Peyer's patch (tissue), 4 donors: ENCODE data around the gene PSD.

Experiments used
- POLR2A ChIP-seq, 2 donors: fragments of 450-650 bp; IDR thresholded peaks; one replicate each; pipeline ENCODE4 v1.5.1; 2017; ENCODE audit warnings: antibody characterized with exemption in 2 of 2, mild to moderate bottlenecking in 2 of 2, moderate library complexity in 2 of 2
- TF ChIP-seq, protein P1 (sequence below), 6 experiments: fragments of 450-650 bp in 4 of 6; fragments of 200-600 bp in 2 of 6; sonication (generic) in 1 of 6; IDR thresholded peaks; one replicate each; pipeline ENCODE4 v1.5.1; 2017 to 2019; ENCODE audit warnings: antibody characterized with exemption in 6 of 6, mild to moderate bottlenecking in 3 of 6, moderate library complexity in 1 of 6

DNA sequence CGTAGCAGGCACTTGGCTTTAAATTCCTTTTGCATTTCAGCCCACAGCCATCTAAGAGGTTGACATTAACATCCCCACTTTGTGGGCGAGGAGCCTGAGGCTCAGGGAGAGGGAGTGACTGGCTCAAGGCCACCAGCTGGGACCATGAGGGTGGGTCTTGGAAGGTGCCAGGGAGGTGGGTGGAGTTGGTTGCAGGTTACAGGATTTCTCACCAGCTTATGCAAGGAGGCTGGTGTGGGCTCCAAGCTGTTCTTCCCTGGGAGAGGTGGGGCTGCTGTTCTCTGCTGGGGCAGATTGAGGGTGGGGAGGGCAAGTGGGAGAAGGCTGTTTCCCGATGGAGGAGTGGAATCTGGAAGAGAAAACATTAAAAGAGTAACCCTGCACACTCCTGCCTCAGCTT lies 46.9 kb upstream of the PSD start:
- TF ChIP-seq, protein P1, sequence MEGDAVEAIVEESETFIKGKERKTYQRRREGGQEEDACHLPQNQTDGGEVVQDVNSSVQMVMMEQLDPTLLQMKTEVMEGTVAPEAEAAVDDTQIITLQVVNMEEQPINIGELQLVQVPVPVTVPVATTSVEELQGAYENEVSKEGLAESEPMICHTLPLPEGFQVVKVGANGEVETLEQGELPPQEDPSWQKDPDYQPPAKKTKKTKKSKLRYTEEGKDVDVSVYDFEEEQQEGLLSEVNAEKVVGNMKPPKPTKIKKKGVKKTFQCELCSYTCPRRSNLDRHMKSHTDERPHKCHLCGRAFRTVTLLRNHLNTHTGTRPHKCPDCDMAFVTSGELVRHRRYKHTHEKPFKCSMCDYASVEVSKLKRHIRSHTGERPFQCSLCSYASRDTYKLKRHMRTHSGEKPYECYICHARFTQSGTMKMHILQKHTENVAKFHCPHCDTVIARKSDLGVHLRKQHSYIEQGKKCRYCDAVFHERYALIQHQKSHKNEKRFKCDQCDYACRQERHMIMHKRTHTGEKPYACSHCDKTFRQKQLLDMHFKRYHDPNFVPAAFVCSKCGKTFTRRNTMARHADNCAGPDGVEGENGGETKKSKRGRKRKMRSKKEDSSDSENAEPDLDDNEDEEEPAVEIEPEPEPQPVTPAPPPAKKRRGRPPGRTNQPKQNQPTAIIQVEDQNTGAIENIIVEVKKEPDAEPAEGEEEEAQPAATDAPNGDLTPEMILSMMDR (IDR thresholded peaks at IDR 0.05) = no peak
- no peak for TF ChIP-seq POLR2A (IDR thresholded peaks at IDR 0.05)
